ENCODE data around the gene GALNT16.

The GALNT16 gene

DNA sequence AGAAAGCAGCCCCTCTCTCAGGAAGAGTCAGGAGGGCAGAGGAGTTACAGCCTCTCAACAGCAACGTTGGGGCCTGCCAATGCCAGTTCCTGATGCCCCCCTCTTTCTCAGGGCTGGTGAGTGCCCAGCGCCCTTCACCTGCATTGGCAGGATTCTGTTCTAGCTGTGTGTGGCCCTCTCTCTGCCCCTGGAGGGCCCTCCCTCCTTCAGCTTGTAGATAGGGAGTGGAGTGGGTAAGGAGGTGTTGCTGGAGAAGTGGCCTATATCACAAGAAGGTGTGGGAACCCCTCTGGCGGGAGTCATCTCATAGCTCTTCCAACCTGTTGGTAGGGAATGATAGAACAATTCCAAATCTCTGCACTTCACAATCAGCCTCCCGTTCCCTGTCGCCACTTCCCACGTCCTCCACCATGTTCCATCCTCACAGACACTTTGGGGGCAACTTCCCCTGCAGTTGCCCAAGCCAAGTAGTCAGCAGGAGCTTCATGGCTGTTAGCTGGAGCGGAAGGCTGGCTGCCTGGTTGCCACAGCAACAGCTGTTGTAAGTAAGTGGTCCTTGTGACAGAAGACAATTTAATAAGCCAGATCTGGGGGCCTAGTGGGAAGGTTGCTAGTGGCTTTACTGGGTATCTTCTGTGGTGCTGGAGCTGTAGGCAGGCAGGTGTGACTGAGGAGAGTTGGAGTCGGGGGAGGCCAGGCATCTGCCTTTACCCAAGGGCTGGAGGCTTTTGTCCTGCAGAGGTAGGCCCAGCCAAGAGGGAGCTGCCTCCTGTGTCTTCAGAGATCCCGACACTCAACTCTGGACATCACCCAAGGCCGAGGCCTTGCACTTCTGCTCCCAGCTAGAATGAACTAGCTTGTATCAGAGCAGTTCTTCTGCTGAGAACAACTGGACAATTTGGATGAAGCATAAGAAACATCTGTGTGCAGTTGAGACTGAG lies 38.4 kb downstream of the GALNT16 start:
- no peak for DNase-seq (ENCODE audit: low read depth)
- TF ChIP-seq, protein P1, sequence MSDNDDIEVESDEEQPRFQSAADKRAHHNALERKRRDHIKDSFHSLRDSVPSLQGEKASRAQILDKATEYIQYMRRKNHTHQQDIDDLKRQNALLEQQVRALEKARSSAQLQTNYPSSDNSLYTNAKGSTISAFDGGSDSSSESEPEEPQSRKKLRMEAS (IDR thresholded peaks at IDR 0.05; ENCODE audit: low read depth, low read length), result no peak
- no peak for TF ChIP-seq MYC (IDR thresholded peaks at IDR 0.05; ENCODE audit: low read depth, low read length)
- TF ChIP-seq POLR2A (IDR thresholded peaks at IDR 0.05; ENCODE audit: extremely low read depth, insufficient read length), result no peak
- TF ChIP-seq, protein P2, sequence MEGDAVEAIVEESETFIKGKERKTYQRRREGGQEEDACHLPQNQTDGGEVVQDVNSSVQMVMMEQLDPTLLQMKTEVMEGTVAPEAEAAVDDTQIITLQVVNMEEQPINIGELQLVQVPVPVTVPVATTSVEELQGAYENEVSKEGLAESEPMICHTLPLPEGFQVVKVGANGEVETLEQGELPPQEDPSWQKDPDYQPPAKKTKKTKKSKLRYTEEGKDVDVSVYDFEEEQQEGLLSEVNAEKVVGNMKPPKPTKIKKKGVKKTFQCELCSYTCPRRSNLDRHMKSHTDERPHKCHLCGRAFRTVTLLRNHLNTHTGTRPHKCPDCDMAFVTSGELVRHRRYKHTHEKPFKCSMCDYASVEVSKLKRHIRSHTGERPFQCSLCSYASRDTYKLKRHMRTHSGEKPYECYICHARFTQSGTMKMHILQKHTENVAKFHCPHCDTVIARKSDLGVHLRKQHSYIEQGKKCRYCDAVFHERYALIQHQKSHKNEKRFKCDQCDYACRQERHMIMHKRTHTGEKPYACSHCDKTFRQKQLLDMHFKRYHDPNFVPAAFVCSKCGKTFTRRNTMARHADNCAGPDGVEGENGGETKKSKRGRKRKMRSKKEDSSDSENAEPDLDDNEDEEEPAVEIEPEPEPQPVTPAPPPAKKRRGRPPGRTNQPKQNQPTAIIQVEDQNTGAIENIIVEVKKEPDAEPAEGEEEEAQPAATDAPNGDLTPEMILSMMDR (IDR thresholded peaks at IDR 0.05; ENCODE audit: low read depth, low read length), result no peak
- no peak overlapping the region for H3K4me3 ChIP-seq (ENCODE audit: low read depth, low read length)

DNA sequence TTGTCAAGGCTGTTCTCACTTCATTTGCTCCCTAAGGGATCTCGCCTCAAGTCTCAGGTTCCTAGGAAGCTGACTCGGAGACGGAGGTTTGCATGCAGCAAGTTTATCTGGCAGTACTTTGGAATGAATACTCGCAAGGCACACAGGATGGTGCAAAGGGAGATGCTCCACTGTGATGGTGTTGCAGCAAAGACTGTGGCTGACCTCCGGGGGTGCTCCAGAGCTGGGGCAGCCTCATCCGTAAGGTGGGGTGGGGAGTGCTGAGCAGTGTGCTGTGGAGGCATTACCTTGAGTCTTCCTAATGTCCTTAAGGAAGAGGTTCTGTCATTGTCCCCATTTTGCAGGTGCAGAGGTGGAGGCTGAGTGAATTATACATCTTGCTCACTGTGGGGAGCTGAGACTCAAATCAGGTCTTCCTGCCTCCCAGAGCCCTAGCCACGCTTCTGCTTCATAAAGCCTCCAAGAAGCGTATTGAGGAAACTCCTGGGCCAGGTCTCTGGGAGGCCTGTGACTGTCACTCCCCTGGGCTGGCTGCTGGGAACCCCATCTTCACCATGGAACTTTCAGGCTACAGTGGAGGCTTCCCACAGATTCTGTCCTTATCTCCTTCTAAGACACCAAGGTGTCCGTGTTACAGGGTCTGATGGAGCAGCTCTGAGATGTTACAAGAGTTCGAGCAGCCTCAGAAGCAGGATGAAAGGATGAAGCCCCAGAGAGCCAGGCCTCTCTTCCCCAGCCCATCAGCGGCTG lies 39.5 kb downstream of the GALNT16 start:
- DNase-seq (ENCODE audit: low read depth), result no peak
- TF ChIP-seq, protein P2 (IDR thresholded peaks at IDR 0.05; ENCODE audit: low read depth, low read length), result peak; percentile 22
- TF ChIP-seq POLR2A (IDR thresholded peaks at IDR 0.05; ENCODE audit: extremely low read depth, insufficient read length), result no peak
- no peak overlapping the region for H3K4me3 ChIP-seq (ENCODE audit: low read depth, low read length)

DNA sequence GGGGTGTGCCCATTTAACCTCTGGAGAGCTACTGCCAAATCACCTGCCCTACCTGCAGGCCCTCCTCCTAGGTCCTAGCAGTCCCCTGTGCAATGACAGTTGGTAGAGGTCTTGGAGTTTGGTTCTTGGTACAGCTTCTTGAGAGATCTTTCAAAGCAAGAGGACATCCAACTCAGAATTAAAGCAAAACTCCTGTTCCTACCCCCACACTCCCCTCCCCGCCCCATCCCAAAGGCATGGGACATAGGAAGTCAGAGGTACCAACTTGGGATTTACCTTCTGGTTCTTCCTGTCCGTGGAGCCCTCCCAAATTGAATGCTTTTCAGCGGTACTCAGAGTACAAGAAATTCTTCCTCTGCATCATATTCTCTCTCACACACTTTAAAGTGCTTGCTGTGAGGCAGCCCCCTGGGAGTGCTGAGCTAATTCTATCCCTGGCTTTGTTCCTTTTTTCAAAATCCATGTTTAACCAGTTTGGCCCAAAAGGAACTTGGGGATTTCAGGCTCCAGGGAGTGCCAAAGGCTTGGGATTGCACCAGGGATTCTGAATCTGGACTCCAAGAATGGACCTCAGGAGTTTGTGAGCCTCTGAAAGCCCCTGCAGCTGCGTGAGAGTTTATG lies 40.8 kb downstream of the GALNT16 start:
- TF ChIP-seq, protein P1 (IDR thresholded peaks at IDR 0.05; ENCODE audit: low read depth, low read length), result no peak
- TF ChIP-seq POLR2A (IDR thresholded peaks at IDR 0.05; ENCODE audit: extremely low read depth, insufficient read length) (no peak), MYC (IDR thresholded peaks at IDR 0.05; ENCODE audit: low read depth, low read length) (no peak)
- TF ChIP-seq, protein P2 (IDR thresholded peaks at IDR 0.05; ENCODE audit: low read depth, low read length), result no peak
- DNase-seq (ENCODE audit: low read depth), result no peak
- no peak overlapping the region for H3K4me3 ChIP-seq (ENCODE audit: low read depth, low read length)

DNA sequence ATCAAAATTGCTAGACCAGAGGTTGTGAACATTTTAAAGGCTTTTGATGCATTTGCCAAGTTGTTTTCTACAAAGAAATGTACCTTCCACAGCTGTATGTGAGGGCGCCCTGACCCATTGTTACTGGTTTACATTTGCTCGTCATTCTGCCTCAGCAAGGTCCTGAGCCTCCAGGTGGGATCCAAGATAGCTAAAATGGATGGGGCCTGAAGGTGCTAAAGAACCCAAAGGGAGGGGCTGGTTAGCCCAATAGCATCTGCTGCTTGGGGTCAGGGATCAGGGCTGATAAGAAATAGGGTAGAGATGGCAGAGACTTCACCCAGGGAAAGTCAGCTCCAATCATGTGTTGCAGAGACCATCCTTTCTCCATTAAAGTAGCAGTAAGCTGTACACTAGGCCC lies 43.1 kb downstream of the GALNT16 start:
- no peak overlapping the region for H3K4me3 ChIP-seq (ENCODE audit: low read depth, low read length)
- TF ChIP-seq, protein P1 (IDR thresholded peaks at IDR 0.05; ENCODE audit: low read depth, low read length), result no peak
- TF ChIP-seq MYC (IDR thresholded peaks at IDR 0.05; ENCODE audit: low read depth, low read length), result no peak
- TF ChIP-seq POLR2A (IDR thresholded peaks at IDR 0.05; ENCODE audit: extremely low read depth, insufficient read length), result no peak
- TF ChIP-seq, protein P2 (IDR thresholded peaks at IDR 0.05; ENCODE audit: low read depth, low read length), result no peak
- no peak for DNase-seq (ENCODE audit: low read depth)

DNA sequence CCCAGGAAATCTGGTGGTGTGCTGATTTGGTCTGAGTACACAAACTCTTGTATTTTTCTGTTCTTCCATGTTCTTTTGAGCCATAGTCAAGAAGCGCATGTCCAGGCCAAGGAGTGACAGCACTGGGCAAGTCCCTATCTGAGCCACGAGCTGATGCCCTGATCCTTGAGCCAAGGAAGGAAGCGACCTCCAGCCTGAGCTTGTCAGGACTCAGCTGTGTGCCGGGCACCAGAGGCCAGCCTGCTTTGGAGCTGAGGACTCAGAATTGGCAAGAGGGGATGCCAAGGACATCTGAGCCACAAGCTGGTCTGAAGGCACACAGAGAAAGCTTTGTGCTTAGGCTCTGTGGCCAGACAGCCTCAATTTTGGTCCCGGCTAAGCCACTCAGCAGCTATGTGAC lies 52.6 kb downstream of the GALNT16 start:
- DNase-seq (ENCODE audit: low read depth), result no peak
- TF ChIP-seq, protein P2 (IDR thresholded peaks at IDR 0.05; ENCODE audit: low read depth, low read length), result no peak
- no peak for TF ChIP-seq POLR2A (IDR thresholded peaks at IDR 0.05; ENCODE audit: extremely low read depth, insufficient read length)
- TF ChIP-seq MYC (IDR thresholded peaks at IDR 0.05; ENCODE audit: low read depth, low read length), result no peak
- TF ChIP-seq, protein P1 (IDR thresholded peaks at IDR 0.05; ENCODE audit: low read depth, low read length), result no peak
- no peak overlapping the region for H3K4me3 ChIP-seq (ENCODE audit: low read depth, low read length)

Data from NB4 (cell line).